Esophagus muscularis mucosa (tissue), 4 donors: ENCODE results near the gene GNRHR. TPM values are rescaled to one million over a fixed set of nuclear protein-coding genes. Genes with fewer than 3 reads are reported as not detected.

ENCODE experiments used
- DNase-seq: peaks from one replicate; pipeline ENCODE4 v3.0.0-alpha.2; 2017; ENCODE audit errors: extremely low spot score
- H3K27ac ChIP-seq, 4 donors: fragments of 200-600 bp; sonication (generic); replicated peaks in 1 of 4; 1 replicate in 3 of 4; 2 replicates in 1 of 4; pipeline ENCODE4 v1.5.1; 2016 to 2019; ENCODE audit warnings: mild to moderate bottlenecking in 1 of 4
- H3K27me3 ChIP-seq, 4 donors: fragments of 200-600 bp; sonication (generic); one replicate each; pipeline versions ENCODE4 v1.5.1 to v1.6.0; 2016 to 2019
- H3K36me3 ChIP-seq, 4 donors: fragments of 200-600 bp; sonication (generic); one replicate each; pipeline ENCODE4 v1.5.1; 2016 to 2019
- H3K4me1 ChIP-seq, 4 donors: fragments of 200-600 bp; sonication (generic); one replicate each; pipeline ENCODE4 v1.5.1; 2016 to 2019
- H3K4me3 ChIP-seq, 4 donors: fragments of 200-600 bp; sonication (generic); 1 replicate in 2 of 4; 2 replicates in 2 of 4; pipeline ENCODE4 v1.5.1; 2016 to 2019; ENCODE audit warnings: mild to moderate bottlenecking in 4 of 4, moderate library complexity in 1 of 4
- H3K9me3 ChIP-seq, 4 donors: fragments of 200-600 bp; sonication (generic); 1 replicate in 3 of 4; 2 replicates in 1 of 4; pipeline ENCODE4 v1.5.1; 2016 to 2019
- CTCF ChIP-seq, 3 experiments: fragments of 200-600 bp in 2 of 3; fragments of 450-650 bp in 1 of 3; sonication (generic) in 2 of 3; IDR thresholded peaks; one replicate each; pipeline ENCODE4 v1.5.1; 2017 to 2019; ENCODE audit warnings: antibody characterized with exemption in 3 of 3, mild to moderate bottlenecking in 2 of 3, moderate library complexity in 1 of 3
- EP300 ChIP-seq: sonication (generic); formaldehyde crosslinking; IDR thresholded peaks from one replicate; pipeline ENCODE4 v1.6.1; 2017; ENCODE audit warnings: antibody characterized with exemption
- POLR2A ChIP-seq: fragments of 450-650 bp; IDR thresholded peaks from one replicate; pipeline ENCODE4 v1.6.1; 2017; ENCODE audit warnings: antibody characterized with exemption, moderate library complexity, mild to moderate bottlenecking, low read depth
- POLR2AphosphoS5 ChIP-seq, 2 donors: sonication (generic); formaldehyde crosslinking; IDR thresholded peaks; one replicate each; pipeline ENCODE4 v1.6.1; 2017; ENCODE audit warnings: antibody characterized with exemption in 2 of 2
- WGBS: methylation state at CpG from one replicate; pipeline ENCODE4 v1.1.5; 2018; 5-methylcytosine and 5-hydroxymethylcytosine counted together
- intact Hi-C: fragments of 100-400 bp; cut with DNase I; formaldehyde crosslinking; loops from one replicate; pipeline ENCODE4 v1.15.1; 2023
- small RNA-seq, 3 donors: library from RNA; depleted of rRNA; stranded (forward); fragments of <200 nt; gene quantifications; one replicate each; pipeline ENCODE3, GENCODE V24; 2016
- total RNA-seq, 4 donors: library from RNA; depleted of rRNA; stranded (reverse); fragments of >200 nt; gene quantifications; one replicate each; pipeline versions ENCODE4 v1.1.0 to v1.2.1, GENCODE V29; 2016

The GNRHR gene
- total RNA-seq, 4 donors from 2014 or later, result 0.11 TPM; not detected in 3

GRCh38 chr4:67696061-67696460 is 58.1 kb downstream of the GNRHR start:
- H3K36me3 ChIP-seq, result peaks cover 0 to 30% (median 11%) of the 10 kb centered on the region in 4 donors
- H3K9me3 ChIP-seq, result peaks cover 0 to 9% (median 3%) of the 10 kb centered on the region in 4 donors
- intact Hi-C loops, result no loop called here
- 98% methylated on average over 2 of the region's 2 CpGs for WGBS
- H3K4me3 ChIP-seq, result no peak overlapping the region
- DNase-seq, result no peak
- H3K4me1 ChIP-seq, result peaks cover 5 to 22% (median 9%) of the 10 kb centered on the region in 4 donors
- H3K27me3 ChIP-seq, result no peaks in the 10 kb centered on the region
- TF ChIP-seq EP300, result no peak
- no peak for TF ChIP-seq POLR2A
- no peak for TF ChIP-seq POLR2AphosphoS5 (IDR thresholded peaks at IDR 0.05)
- no peak overlapping the region for H3K27ac ChIP-seq

GRCh38 chr4:67694662-67695061 is 59.5 kb downstream of the GNRHR start:
- no peak for DNase-seq
- Histone ChIP-seq H3K36me3 (peaks cover 0 to 30% (median 11%) of the 10 kb centered on the region in 4 donors), H3K27me3 (no peaks in the 10 kb centered on the region), H3K4me1 (peaks cover 2 to 13% (median 3%) of the 10 kb centered on the region in 4 donors), H3K27ac (no peak overlapping the region), H3K9me3 (peaks cover 0 to 9% (median 3%) of the 10 kb centered on the region in 4 donors), H3K4me3 (no peak overlapping the region)
- WGBS, result 95% methylated on average over 3 of the region's 3 CpGs
- TF ChIP-seq POLR2AphosphoS5 (IDR thresholded peaks at IDR 0.05) (no peak), EP300 (no peak), POLR2A (no peak), CTCF (IDR thresholded peaks at IDR 0.05) (no peak)
- intact Hi-C loops, result no loop called here

- TF ChIP-seq POLR2AphosphoS5 (IDR thresholded peaks at IDR 0.05) (no peak), EP300 (no peak), CTCF (IDR thresholded peaks at IDR 0.05) (no peak), POLR2A (no peak)
- Histone ChIP-seq H3K36me3 (peaks cover 0 to 27% (median 11%) of the 10 kb centered on the region in 4 donors), H3K4me1 (no peaks in the 10 kb centered on the region), H3K27me3 (no peaks in the 10 kb centered on the region), H3K27ac (no peak overlapping the region), H3K9me3 (peaks cover 0 to 9% (median 3%) of the 10 kb centered on the region in 4 donors), H3K4me3 (no peak overlapping the region)
- DNase-seq, result no peak
- intact Hi-C loops, result no loop called here
Measured at GRCh38 chr4:67691328-67691727, 62.9 kb downstream of the GNRHR start.

Small RNA genes lying within 50 kb of the gene (small RNA-seq; reads per million reads assigned to genes)
- gene RF00091, result 0 reads per million in 3 donors

Other genes with a start within 250 kb of the GNRHR start
- 10 to 100 TPM; 14.5 to 26.2 (median 15.3) TPM for gene CENPC, start 208.9 kb downstream of the GNRHR start, total RNA-seq
- gene STAP1, start 195.7 kb downstream of the GNRHR start, total RNA-seq, result 1 to 10 TPM in 1 of 4 donors, under 1 TPM in 1, not detected in 2; 0.42 to 1.2 TPM
- gene UBA6, start 53.2 kb downstream of the GNRHR start, total RNA-seq, result 10 to 100 TPM; 18.8 to 40.9 (median 21.5) TPM
- gene TMPRSS11D, start 129.6 kb upstream of the GNRHR start, total RNA-seq, result not detected
- under 1 TPM in 2 of 4 donors, not detected in 2; 0.17 to 0.42 TPM for gene TMPRSS11A, start 209.1 kb upstream of the GNRHR start, total RNA-seq